Activated naive CD4-positive, alpha-beta T cell treated with anti-CD3 and anti-CD28 coated beads, Interleukin-2, amount 50 U/mL, for 24 hours (primary cell): Measurements from ENCODE around the gene DOK4.
A peak's percentile ranks its signal among the peaks of the same experiment; 100 is the strongest.

ENCODE experiments used
- H3K27ac Mint-ChIP-seq: one replicate; pipeline ENCODE4 v1.8.0; 2021; ENCODE audit warnings: mild to moderate bottlenecking, mixed read lengths
- H3K27me3 Mint-ChIP-seq: one replicate; pipeline ENCODE4 v1.8.0; 2021; ENCODE audit warnings: mixed read lengths
- H3K36me3 Mint-ChIP-seq: one replicate; pipeline ENCODE4 v1.8.0; 2021; ENCODE audit warnings: mixed read lengths
- H3K4me1 Mint-ChIP-seq: one replicate; pipeline ENCODE4 v1.8.0; 2021; ENCODE audit warnings: mixed read lengths
- H3K4me3 Mint-ChIP-seq: one replicate; pipeline ENCODE4 v1.8.0; 2021; ENCODE audit warnings: mild to moderate bottlenecking, mixed read lengths
- H3K9me3 Mint-ChIP-seq: one replicate; pipeline ENCODE4 v1.8.0; 2021; ENCODE audit warnings: mixed read lengths

DOK4 gene

DNA sequence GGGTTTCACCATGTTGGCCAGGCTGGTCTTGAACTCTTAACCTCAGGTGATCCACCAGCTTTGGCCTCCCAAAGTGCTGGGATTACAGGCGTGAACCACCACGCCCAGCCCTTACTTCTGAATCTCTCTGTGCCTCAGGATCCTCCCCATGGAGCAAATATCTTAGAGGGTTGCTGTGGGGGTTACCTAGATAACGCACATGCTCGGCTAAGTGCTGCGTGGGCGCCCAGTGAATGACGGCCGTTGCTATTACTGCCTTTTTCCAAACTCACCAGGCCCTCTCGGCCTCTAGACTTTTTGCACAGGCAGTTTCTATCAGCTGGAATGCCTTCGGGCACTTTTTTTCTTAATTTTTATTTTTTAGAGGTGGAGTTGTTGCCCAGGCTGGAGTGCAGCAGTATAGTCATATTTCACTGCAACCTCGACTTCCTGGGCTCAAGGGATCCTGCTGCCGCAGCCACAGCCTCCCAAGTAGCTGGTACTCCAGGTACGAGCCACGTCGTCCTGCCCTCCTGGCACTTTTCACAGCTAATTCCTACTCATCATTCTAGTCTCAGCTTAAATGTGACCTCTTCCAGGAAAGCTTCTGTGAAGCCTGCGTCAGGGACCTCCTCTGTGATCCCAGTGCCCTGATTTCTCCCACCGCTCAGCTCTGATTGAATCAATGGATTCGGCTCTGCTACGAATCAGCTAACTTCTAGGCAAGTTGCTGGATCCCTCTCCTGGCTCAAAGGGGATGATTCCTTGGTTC is 41.5 kb upstream of the DOK4 start:
- no peaks in the 10 kb centered on the region for H3K27me3 Mint-ChIP-seq
- no peak overlapping the region for H3K4me3 Mint-ChIP-seq
- no peaks in the 10 kb centered on the region for H3K9me3 Mint-ChIP-seq
- H3K36me3 Mint-ChIP-seq, result no peaks in the 10 kb centered on the region
- H3K27ac Mint-ChIP-seq, result no peak overlapping the region
- H3K4me1 Mint-ChIP-seq, result peaks cover 35% of the 10 kb centered on the region

DNA sequence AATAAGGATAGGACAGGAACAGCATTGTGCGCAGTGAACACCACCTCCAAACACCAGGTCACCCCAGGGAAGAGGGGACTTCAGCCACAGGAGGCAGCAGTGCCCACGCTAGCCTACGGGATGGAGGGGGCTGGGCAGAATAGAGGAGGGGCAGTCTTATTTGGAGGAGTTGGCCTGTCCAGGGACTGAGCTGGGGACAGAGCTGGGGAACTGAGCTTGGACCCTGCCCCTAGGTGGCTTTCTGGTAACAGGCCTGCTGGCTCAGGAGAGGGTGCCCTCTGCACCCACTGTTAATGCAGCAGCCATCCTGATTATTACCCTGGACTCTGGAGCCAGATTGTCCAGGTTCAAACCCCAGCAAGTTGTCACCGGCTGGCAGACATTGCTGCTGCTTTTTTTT is 40.7 kb upstream of the DOK4 start:
- no peaks in the 10 kb centered on the region for H3K9me3 Mint-ChIP-seq
- H3K4me3 Mint-ChIP-seq, result no peak overlapping the region
- H3K4me1 Mint-ChIP-seq, result peaks cover 29% of the 10 kb centered on the region
- H3K27ac Mint-ChIP-seq, result no peak overlapping the region
- H3K36me3 Mint-ChIP-seq, result no peaks in the 10 kb centered on the region
- H3K27me3 Mint-ChIP-seq, result no peaks in the 10 kb centered on the region

DNA sequence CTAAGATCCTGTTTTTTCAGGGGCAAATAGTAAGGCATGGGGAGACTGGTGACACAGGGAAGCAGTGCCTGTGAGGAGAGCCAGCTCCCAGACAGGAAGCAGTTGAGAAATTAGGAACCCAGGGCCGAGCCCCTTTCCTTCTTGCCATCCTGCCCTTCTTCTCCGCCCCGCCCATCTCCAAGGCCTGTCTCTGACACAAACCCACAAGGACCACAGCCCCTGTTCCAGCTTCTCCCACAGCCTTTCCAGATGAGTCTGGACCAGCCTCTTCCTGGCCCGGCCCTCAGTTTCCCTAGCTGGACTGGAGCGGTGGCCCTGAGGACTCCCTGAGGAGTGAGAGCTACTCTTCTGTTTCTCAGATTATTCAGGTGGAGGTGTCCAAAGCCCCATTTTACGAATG is 40.2 kb upstream of the DOK4 start:
- H3K36me3 Mint-ChIP-seq, result no peaks in the 10 kb centered on the region
- no peak overlapping the region for H3K4me3 Mint-ChIP-seq
- no peaks in the 10 kb centered on the region for H3K9me3 Mint-ChIP-seq
- H3K27me3 Mint-ChIP-seq, result no peaks in the 10 kb centered on the region
- H3K4me1 Mint-ChIP-seq, result peaks cover 24% of the 10 kb centered on the region
- H3K27ac Mint-ChIP-seq, result no peak overlapping the region

DNA sequence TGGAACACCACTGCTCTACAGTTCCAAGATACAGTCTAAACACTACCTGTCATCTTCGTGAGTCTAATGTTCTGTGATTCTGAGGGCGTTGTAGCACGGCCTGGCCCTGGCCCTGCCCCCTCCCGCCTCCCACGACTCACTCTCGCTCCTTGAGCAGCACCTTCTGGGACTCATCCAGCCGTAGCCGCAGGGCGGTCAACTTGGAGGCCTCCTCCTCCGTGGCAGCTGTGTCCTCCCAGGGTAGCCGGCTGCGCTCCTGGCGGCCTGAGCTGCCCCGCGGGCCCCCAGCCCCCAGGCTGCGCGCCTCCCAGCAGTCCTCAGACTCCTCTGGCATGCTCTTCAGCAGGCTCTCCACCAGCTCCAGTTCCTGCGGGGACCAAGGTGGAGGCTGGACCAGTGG is 39.5 kb upstream of the DOK4 start:
- H3K4me1 Mint-ChIP-seq, result peaks cover 16% of the 10 kb centered on the region
- no peaks in the 10 kb centered on the region for H3K9me3 Mint-ChIP-seq
- no peaks in the 10 kb centered on the region for H3K27me3 Mint-ChIP-seq
- H3K4me3 Mint-ChIP-seq, result no peak overlapping the region
- H3K36me3 Mint-ChIP-seq, result no peaks in the 10 kb centered on the region
- H3K27ac Mint-ChIP-seq, result no peak overlapping the region

DNA sequence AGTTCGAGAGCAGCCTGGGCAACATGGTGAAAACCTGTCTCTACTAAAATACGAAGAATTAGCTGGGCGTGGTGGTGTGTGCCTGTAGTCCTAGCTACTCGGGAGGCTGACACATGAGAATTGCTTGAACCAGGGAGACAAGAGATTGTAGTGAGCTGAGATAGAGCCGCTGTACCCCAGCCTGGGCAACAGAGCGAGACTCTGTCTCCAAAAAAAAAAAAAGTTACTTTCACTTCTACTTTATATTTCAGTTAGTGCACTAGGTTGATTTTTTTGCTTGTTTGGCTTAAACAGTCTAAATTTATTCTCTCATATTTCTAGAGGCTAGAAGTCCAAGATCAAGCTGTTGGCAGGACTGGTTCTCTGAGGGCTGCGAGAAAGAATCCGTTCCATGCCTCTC is 36.7 kb upstream of the DOK4 start:
- H3K27me3 Mint-ChIP-seq, result no peaks in the 10 kb centered on the region
- H3K27ac Mint-ChIP-seq, result peak overlapping the region; percentile 68
- peaks cover 1% of the 10 kb centered on the region for H3K36me3 Mint-ChIP-seq
- no peak overlapping the region for H3K4me3 Mint-ChIP-seq
- peaks cover 6% of the 10 kb centered on the region for H3K4me1 Mint-ChIP-seq
- no peaks in the 10 kb centered on the region for H3K9me3 Mint-ChIP-seq

DNA sequence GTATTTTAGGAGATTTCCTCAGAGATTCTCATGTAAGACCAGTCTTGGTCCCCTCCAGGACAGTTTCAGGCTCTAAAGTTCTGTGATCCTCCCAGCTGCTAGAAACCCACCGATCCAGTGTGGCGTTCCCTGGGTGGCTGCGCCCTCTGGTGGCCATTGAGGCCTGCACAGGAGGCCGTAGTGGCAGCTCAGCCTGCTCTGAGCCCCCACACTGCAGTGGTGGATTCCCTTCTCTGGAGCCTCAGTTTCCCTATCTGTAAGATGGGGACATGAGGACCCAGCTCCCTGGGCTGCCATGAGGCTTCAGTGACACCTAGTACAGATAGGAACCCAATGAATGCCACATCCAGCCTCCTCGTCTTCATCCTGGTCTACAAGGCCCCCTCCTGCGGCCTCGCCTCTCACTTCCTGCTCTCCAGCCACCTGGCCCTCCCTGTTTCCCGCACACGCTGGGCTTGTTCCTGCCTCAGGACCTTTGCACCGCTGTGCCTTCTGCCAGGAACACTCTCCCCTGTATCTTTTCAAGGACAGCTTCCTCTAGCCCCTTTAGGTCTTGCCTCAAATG is 33.6 kb upstream of the DOK4 start:
- Mint-ChIP-seq H3K36me3 (peaks cover 1% of the 10 kb centered on the region), H3K27ac (no peak overlapping the region), H3K27me3 (no peaks in the 10 kb centered on the region), H3K4me3 (no peak overlapping the region), H3K9me3 (no peaks in the 10 kb centered on the region), H3K4me1 (peaks cover 6% of the 10 kb centered on the region)

DNA sequence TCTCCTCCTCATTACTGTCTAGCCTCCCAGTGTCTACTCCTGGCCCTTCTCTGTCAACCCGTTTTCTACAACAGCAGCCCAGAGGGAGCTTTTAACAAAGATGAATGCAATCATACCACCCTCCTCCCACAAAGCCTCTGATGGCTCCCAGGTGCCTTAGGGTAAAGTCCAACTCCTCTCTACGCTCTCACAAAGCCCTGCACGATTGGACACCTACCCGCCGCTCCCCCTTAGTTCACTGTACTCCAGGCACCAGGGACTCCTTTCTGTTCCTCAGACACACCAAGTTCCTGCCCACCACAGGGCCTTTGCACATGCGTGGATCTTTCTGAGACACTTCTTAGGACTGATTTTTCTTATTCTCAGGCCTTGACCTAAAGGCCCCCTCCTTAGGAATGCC is 32.6 kb upstream of the DOK4 start:
- H3K9me3 Mint-ChIP-seq, result no peaks in the 10 kb centered on the region
- no peaks in the 10 kb centered on the region for H3K27me3 Mint-ChIP-seq

DNA sequence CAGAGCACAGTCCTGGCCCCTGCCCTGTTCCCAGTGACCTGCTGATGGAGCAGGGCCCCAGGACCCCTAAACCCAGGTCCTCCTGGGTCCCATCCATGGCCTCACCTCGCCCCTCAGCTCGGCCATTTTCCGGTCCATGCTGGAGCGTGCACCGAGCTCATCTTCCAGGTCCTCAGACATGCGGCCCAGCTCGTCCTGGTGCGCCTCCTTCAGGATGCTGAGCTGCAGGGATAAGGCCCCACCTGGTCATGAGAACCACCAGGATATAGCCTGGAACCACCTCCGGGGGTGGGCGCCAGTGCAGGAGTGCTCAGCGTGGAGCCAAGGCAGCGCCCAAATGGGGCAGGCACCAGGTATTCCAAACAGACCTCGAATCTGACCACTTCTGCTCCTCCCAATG is 32.2 kb upstream of the DOK4 start:
- peaks cover 6% of the 10 kb centered on the region for H3K4me1 Mint-ChIP-seq
- H3K27me3 Mint-ChIP-seq, result no peaks in the 10 kb centered on the region
- H3K36me3 Mint-ChIP-seq, result peaks cover 1% of the 10 kb centered on the region
- no peak overlapping the region for H3K27ac Mint-ChIP-seq
- no peak overlapping the region for H3K4me3 Mint-ChIP-seq
- H3K9me3 Mint-ChIP-seq, result no peaks in the 10 kb centered on the region

More for the DNA sequence above, 32.6 kb upstream of the DOK4 start:
- Mint-ChIP-seq H3K4me1 (peaks cover 6% of the 10 kb centered on the region), H3K4me3 (no peak overlapping the region), H3K27ac (no peak overlapping the region), H3K36me3 (peaks cover 1% of the 10 kb centered on the region)

DNA sequence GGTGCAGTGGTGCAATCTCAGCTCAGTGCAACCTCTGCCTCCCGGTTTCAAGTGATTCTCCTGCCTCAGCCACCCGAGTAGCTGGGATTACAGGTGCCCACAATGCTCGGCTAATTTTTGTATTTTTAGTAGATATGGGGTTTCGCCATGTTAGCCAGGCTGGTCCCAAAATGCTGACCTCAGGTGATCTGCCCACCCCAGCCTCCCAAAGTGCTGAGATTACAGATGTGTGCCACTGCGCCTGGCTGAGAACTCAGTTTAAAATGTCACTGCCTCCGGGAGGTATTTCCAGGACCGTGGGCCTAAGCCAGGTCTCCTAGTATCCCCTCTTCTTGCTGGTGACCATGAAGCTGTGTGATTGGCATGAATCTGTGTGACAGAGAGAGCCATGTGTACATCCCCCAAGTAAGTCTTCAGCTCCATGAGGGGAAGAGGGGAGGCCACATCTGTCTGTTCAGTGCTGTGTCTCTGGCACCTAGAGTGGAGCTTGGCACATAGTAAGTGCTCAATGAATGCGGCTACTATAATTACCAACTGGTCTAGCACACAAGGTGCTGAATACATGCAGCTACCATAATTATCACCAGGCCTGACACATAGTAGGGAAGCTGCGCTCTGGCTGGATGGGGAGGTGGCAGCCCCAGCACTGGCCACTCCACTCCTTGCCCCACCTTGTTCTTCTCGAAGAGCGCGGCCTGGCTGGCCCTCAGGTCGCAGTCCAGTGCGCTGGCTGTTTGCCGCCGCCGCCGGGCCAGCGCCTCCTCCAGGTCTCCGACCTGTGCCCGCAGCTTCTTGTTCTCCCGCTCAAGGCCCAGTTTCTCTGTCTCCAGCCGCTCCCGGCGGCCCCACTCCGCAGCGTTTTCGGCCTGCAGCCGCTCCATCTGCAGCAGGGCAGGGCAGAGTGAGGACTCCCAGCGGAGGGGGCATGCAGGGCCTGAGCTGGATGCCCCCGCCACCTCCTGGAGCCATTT is 31.4 kb upstream of the DOK4 start:
- H3K36me3 Mint-ChIP-seq, result peaks cover 1% of the 10 kb centered on the region
- H3K27ac Mint-ChIP-seq, result no peak overlapping the region
- no peak overlapping the region for H3K4me3 Mint-ChIP-seq
- H3K4me1 Mint-ChIP-seq, result peaks cover 6% of the 10 kb centered on the region
- H3K27me3 Mint-ChIP-seq, result no peaks in the 10 kb centered on the region
- H3K9me3 Mint-ChIP-seq, result no peaks in the 10 kb centered on the region

DNA sequence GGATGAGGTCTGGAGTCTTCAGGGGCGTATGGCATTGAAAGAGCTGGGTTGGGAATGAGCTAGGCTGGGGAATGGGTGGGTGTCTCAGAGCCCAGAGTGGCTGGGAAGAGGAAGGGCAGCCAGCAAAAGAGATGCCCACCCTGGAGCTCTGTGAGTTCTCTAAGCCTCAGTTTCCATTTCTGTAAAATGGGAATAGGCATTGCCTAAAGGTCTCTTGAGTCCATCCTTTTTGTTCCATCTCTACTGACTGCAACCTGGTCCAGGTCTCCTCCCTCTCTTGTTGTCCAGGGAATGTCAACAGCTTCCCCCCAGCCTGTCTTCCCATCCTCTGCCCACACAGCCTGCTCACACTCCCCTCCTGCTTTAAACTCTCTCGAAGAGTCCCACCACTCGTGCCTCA is 30.5 kb upstream of the DOK4 start:
- Mint-ChIP-seq H3K4me1 (peaks cover 6% of the 10 kb centered on the region), H3K27ac (peak overlapping the region; percentile 82), H3K36me3 (peaks cover 1% of the 10 kb centered on the region), H3K9me3 (no peaks in the 10 kb centered on the region), H3K27me3 (no peaks in the 10 kb centered on the region), H3K4me3 (no peak overlapping the region)

DNA sequence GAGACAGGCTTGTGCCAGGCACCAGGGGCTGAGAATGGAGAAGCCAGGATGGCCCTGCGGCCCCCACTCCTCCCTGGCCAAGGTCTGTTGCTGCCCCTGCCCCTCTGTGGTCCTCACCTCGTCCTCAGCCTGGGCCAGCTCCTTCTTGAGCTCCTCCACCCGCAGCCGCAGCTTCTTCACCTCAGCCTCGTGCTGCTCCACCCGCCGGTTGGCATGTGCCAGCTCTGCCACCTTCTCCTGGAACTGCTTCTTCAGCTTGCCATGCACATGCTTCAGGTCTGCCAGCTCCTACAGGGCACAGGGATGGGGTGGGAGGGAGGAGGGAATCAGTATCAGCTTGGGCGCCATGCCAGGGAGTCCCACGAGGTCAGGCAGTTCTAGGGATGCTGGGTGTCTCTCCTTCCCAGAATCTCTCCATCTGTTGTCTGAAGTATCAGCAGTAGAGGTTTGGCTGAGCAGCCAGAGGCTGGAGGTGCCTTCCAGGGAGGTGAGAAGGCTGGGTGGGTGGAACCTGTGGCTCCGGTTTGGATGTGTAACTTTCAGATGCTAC is 30.0 kb upstream of the DOK4 start:
- no peaks in the 10 kb centered on the region for H3K9me3 Mint-ChIP-seq
- H3K4me1 Mint-ChIP-seq, result peaks cover 6% of the 10 kb centered on the region
- H3K27ac Mint-ChIP-seq, result peak overlapping the region; percentile 82
- H3K4me3 Mint-ChIP-seq, result no peak overlapping the region
- peaks cover 1% of the 10 kb centered on the region for H3K36me3 Mint-ChIP-seq
- no peaks in the 10 kb centered on the region for H3K27me3 Mint-ChIP-seq

DNA sequence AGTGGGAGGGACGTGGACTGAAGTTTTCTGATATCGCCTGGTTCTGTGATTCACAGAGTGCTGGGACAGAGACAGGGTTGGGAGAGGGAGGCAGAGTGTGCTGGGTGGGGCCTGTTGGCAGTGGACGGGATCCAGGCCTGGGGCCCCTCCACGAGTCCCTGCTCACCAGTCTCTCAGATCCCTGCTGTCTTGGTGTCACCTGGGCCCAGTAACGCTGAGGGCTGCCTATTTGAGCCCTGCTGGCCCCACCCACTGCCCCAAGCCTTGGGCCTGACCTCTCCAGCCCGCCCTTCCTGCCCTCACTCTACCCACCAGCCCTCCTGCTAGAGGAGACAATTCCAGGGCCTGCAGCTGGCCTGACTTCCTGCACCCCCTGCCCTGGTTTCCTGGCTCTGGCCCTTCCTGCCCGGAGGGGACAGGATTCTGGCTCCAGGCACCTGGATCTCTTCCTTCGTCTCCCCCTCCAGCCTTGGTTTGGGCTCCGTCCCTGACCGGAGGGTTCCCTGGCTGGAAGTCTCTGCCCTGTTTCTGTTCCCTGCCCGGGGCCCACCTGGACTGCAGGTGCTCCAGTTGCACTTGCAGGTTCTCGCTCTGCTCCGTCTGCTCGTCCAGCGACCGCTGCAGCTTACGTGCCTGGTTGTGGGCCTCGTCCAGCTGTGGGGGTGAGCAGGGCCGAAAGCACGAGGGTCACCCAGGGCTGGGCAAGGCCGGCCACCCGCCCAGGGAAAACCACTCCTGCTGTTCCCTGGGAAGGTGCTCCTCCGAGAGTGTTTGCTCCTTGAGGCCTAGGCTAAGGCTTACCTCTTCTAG is 28.7 kb upstream of the DOK4 start:
- H3K4me1 Mint-ChIP-seq, result peaks cover 1% of the 10 kb centered on the region
- H3K4me3 Mint-ChIP-seq, result no peak overlapping the region
- H3K9me3 Mint-ChIP-seq, result no peaks in the 10 kb centered on the region
- H3K27me3 Mint-ChIP-seq, result no peaks in the 10 kb centered on the region
- peaks cover 1% of the 10 kb centered on the region for H3K36me3 Mint-ChIP-seq
- H3K27ac Mint-ChIP-seq, result no peak overlapping the region

DNA sequence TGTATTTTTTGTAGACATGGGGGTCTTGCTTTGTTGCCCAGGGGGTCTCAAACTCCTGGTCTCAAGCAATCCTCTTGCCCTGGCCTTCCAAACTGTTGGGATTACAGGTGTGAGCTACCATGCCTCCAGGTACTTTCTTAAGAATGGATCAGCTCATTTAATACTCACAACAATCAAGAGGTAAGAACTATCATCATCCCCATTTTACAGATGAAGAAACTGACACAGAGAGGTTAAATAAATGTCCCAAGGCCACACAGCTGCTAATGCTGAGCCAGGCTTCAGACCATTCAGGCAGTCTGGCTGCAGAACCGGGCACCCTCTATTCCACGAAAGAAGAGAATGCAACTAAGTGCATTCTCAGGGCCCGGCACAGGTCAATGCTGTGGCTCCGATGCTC is 28.1 kb upstream of the DOK4 start:
- H3K36me3 Mint-ChIP-seq, result peaks cover 1% of the 10 kb centered on the region

DNA sequence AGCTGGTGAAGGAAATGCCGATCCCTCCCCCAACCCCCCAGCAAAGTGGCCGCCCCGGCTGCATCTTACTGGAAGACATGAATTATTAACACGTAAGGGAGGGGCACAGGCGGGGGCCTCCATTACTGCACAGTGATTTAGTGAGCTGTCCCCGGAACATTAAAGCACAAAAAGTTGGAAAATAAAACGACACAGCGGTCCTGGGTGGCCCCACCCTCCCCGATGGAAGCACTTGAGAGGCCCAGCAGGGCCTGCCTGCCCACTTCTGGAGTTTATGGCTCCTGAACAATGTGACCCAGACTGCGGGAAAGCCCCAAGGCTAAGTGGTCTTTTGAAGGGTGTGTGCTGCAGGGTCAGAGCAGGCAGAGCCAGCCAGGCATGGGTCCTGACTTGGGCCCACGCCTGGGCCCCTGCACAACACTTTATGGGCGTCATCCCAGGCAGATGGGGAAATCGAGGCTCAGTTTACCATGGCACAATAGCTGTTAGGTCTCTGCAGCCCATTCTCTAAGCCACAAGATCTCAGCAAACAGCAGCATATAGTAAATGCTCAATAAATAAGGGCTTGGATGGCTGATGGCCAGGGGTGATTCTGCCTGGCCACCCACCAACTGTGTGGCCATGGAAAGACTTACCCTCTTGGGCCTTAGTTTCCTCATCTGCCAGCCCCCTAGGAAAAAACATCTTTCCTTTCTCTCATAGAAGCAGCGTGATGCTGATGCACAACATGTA is 27.2 kb upstream of the DOK4 start:
- Mint-ChIP-seq H3K4me1 (no peaks in the 10 kb centered on the region), H3K27me3 (no peaks in the 10 kb centered on the region), H3K36me3 (no peaks in the 10 kb centered on the region), H3K4me3 (no peak overlapping the region), H3K9me3 (no peaks in the 10 kb centered on the region), H3K27ac (no peak overlapping the region)

More for the DNA sequence above, 28.1 kb upstream of the DOK4 start:
- no peaks in the 10 kb centered on the region for H3K27me3 Mint-ChIP-seq
- no peak overlapping the region for H3K4me3 Mint-ChIP-seq
- no peak overlapping the region for H3K27ac Mint-ChIP-seq
- H3K4me1 Mint-ChIP-seq, result no peaks in the 10 kb centered on the region
- H3K9me3 Mint-ChIP-seq, result no peaks in the 10 kb centered on the region
